HG03520 (cell line): ENCODE measurements around the gene TRIM37.
"Not testable (repeated sequence)": the region's sequence is repeated elsewhere in the genome, so short reads cannot be mapped to it uniquely, and the experiment has no call there.

ENCODE experiments used
- ATAC-seq: cut with Tn5 transposase; IDR thresholded peaks from one replicate; pipeline ENCODE4 v1.9.1; 2021; ENCODE audit warnings: mild to moderate bottlenecking, moderate library complexity; ENCODE audit not compliant: unreplicated experiment

Gene TRIM37

DNA sequence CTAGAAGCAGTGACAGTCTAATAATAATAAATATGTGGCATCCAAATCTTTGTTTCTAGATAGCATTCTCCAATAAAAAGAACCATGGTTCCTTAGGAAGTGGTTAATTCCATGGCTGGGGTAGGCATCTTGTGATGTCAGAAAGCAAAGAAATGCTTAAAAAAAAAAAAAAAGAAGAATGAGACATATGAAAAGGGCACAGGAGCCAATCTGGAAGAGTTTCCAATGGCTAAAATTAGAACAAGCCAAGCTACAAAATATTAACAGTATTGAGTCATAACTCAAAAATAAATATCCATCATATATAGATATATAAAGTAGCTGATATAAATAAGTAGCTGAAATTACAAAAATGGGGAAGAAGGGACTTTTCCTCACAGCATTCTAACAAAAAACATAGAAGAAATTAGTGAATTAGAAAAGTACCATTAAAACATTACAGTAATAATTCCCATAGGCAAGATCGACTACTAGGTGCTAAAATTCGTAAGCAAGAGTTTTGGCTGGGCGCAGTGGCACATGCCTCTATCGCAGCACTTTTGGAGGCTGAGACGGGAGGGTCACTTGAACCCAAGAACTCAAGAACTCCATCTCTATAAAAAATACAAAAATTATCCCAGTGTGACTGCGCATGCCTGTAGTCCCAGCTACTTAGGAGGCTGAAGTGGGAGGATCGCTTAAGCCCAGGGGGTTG is 111.3 kb downstream of the TRIM37 start:
- ATAC-seq = no peak

DNA sequence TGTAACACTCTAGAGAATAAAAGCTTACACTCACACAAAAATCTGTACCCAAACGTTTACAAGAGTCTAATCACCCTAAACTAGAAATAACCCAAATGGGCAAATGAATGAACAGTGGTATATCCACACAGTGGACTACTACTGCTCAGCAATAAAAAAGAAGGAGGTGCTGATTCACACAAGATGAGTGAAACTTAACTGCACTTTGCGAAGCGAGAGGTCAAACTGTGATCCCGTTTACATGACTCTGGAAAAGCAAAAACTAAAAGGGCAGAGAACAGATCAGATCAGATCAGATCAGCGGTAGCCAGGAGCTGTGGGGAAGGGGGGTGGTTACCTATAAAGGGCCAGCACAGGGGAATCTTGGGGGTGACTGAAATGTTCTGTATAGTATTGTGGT is 113.4 kb downstream of the TRIM37 start:
- ATAC-seq = no peak

DNA sequence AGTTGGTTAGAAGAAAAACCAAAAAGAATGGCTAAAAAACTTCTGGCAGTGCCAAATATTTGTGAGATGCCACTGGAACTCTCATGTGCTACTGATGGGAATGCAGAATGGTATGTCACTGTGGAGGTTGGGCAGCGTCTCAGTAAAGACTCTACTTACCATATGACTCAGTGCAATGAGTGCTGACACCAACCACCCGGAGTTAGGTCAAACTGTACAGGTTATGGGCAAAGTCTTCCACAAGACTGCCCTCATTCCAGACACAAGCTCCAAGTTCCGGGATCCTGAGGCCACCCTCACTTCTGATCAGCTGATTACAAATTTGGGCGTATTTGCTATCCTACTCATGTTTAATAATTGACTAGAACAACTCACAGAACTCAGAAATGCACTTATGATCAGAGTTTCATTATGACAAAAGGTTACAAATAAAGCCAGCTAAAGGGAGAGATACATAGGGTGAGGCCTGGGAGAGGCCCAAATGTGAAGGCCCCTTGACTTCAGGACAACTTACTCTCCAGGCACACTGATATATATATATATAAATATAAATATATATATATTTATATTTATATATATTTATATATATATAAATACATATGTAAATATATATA is 114.9 kb downstream of the TRIM37 start:
- no peak for ATAC-seq

DNA sequence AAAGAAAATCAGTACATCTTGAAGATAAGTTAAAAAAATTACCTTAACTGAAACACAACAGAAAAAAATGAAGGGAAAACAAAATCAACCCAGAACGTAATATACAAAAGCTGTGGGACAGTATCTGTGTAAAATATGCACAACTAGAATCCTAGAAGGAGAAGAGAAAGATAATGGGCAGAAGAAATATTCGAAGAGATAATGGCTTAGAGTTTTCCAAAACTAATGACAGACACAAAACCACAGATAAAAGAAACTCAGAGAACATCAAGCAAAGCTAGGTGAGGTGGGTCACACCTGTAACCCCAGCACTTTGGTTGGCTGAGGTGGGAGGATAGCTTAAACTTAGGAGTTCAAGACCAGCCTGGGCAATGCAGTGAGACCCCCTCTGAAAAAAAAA is 117.1 kb downstream of the TRIM37 start:
- ATAC-seq = no peak

DNA sequence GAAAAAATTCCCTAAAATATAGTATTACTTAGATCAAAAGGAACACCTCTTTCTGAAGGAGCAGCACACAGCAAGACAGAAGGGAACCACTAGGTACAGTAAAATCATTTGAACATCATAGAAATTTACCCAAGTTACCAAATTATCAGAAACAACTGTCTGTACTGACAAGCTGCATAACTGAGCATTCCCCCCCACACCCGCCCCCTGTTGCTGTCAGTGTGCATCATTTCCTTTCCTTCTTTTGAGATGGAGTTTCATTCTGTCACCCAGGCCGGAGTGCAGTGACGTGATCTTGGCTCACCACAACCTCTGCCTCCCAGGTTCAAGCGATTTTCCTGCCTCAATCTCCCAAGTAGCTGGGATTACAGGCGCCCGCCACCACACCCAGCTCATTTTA is 120.7 kb downstream of the TRIM37 start:
- no peak for ATAC-seq

DNA sequence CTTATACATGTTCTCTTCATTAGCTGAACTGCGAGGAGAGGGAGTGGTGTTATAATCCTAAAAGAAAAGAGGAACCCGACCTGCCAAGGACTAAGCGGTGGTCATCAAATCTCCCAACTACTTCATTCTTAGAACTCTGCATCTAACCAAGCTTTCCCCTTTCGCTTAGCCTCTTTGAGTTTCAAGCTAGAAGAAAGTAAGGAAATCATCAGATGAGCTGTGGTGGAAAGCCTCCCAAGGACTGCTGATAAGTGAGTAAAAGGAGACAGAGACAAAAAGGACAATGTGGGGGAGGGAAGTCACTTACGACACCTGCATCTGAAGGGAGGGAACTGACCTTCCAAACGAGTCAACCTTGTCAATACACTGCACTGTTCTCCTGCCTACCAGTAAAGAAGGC is 121.3 kb downstream of the TRIM37 start:
- no peak for ATAC-seq

DNA sequence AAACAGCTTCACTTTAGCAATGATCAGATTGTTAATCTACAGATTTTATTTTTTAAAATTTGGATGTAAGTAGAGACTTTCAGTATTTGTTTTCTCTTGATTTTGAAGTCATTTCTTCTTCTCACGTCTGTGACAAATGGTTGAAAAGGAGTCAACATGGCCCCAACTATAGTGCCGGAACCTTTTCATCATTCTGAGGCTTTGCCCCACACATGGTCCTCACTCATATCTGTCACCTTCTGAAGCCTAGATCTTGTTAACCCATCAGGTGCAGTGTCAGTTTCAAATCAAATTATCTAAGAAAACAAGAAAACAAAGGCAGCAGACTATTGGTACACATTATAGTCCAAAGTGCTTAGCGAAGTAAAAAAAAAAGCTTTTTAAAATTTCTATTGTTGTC is 124.1 kb downstream of the TRIM37 start:
- ATAC-seq = no peak

DNA sequence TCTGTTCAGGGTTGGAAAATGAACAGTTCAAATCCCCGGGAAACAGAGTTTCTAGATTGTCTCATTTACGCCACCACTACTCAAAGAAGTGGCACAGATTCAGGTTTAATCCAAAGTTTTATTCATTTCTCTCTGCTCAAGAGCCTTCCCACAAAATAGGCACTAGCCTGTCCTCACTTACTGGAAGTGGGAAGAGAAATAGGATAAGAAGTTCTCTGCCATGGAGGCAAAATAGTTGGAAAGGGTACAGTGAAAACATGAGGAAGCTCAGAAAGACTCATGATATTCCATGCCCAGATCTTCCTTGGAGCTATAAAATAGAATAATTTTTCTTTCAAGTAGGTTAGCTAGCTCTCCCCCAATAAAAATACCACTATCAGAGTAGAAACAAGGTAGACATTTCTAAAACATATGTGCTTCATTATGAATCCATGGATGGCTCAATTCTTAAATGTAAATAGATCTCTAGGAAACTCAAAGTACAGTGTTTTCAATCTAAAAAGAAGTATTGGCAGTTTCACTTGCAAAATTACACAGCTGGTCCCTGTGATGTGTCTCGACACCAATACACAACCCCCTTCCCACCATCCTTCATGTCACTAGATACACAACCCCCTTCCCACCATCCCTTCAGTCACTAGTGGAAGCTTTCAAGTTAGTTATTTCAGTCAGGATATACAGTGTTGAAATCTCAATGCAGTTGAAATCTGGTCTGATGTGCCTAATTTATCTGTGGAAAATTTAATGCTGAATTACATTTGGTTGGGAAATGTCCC is 125.8 kb downstream of the TRIM37 start:
- ATAC-seq = no peak

DNA sequence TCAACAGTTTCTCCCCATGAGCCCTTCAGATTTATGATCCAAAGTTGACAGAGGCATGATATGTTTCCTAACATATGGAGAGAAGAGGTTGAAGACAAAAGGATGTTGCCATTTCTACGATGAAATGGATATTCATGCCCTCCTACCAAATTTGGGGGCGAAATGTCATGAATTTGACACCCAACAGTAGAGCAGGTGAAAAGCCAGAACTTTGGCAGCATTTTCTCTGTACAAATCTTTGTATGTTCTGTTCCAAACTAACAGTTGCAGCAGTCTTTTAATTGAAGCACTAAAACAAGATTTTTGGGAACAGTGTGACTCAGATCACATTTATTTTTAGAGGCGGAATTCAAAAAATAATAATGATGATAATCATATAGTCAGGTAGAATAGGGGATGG is 130.1 kb downstream of the TRIM37 start:
- no peak for ATAC-seq

DNA sequence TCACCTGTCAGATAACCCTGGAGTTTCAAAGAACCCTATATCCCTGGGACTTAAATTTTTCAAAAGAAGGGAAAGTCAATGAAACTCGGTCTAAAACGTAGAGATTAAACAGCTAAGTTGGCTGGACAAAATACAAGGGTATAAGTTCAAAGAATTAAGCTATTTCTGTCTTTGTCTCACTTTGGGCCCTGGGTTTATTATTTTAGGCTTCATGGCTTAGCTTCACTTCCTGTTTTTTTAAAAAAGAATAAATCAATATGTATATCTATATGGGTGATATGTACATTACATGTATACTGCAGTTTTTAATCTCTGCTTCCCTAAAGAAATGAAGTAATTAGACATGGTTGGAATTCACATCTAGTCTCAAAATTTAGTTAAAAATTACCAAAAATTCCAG is 132.3 kb downstream of the TRIM37 start:
- no peak for ATAC-seq

DNA sequence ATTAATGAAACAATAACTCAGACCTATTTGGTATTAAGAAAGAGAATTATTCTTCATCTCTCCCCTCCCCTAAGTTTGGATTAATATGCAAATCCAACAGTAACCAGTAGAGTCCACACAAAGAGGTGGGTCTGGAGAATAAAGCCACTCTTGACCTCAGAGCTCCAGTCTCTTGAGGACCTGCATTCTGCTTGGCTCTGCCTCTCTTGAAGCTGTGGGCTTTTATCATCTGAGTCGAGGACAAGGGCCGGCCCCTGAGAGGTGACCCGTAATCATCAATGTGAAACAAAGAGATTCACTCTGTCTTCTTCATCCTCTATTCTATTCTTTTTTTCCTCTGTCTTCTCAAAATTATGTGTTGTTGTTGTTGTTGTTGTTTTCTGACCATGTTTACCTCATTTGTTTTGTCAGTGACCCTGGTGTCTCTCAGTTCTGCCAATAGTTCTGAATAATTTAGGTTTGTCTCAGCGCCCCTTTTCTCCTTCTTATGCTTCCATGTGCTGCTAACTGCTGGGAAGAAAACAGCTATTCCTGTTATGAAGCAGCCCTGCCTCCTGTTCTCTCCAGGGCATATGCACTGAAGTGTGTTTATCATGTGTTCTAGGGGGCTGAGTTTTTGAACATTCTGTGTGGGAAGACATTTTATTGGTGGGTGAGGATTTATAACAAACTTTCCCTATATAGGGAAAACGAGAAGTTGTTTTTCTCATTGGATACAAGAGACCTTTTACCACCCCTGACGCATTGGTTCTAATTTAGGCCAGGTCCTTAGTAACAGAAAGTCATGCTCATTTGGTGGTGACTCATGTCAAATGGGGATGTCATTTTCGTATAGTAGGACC is 135.8 kb downstream of the TRIM37 start:
- no peak for ATAC-seq

DNA sequence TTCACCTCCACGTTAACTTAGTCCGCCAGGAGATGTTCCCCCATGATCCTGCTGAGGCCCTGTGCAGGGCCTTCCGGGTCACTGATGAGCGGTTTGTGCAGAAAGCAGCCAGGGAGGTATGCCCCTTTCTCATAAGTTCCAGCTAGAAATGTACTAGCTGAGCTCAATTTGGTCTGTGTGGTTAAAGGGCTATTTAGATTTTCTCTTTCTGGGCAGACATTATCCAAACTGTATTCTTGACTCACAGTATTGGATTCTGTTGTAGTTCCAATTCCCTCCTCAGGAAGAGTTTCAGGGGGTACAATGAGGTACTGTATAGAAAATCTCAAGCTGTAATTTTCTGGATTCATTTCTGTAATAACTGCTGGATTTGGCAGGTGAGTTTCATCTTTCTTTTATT is 137.1 kb downstream of the TRIM37 start:
- ATAC-seq = no peak

DNA sequence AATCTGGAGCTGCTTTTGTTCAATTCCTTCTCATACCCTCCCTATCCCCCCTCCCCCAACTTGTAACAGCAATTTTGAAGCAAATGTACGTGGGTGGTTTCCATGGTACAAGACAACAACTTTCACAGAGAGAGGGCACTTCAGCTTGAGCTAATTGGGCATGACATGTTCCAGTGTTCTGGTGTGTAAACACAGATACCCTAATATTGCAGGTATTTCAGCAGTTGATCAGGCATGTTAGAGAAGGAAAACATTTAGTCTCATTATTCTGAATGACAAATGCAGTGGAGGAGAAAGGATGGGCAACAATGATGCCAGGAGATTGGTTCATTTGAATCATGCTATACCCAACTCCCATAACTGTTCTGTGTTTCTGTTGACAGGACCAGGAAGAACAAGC is 137.5 kb downstream of the TRIM37 start:
- no peak for ATAC-seq

DNA sequence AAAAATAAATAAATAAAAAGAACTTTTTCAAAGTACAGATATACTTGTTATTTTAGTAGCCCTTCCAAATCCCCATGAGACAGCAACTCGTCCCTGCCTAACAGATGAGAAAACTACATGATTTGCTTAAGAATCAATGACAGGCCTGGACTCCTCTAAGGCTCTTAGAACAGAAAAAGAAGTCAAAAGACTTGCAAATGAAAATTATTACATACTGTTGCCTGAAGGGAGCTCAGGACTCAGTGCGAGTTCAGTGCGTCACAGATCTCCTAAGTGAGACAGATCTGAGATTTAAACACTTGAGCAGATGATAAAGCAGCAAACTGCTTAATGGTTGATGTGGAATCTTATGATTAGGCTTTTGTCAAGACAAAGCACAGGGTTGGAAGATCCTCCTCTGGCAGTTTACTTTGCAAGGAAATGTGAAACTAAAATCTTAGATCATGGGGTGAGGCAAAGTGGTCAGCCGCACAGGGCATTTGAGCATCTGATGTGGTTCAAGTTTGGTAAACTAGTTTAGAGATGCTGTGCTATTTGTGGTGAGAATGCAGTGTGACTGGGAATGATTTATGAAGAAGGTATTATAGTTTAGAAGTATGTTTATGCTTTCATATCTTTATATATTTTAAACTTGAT is 138.1 kb downstream of the TRIM37 start:
- ATAC-seq = no peak

DNA sequence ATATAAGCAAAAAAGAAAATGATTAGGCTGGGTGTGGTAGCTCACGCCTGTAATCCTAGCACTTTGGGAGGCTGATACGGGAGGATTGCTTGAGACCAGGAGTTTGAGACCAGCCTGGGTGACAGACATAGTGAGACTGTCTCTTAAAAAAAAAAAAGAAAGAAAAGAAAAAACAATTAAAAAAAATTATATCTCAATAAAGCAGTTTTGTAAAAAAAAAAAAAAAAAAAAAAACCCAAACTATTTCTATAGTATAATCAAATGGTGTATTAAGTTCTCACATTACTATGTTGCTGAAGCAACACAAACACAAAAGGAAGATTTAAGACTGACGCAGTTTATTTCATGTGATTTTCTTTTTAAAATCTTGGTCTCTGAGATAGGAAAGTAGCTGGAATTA is 140.5 kb downstream of the TRIM37 start:
- ATAC-seq = no peak

DNA sequence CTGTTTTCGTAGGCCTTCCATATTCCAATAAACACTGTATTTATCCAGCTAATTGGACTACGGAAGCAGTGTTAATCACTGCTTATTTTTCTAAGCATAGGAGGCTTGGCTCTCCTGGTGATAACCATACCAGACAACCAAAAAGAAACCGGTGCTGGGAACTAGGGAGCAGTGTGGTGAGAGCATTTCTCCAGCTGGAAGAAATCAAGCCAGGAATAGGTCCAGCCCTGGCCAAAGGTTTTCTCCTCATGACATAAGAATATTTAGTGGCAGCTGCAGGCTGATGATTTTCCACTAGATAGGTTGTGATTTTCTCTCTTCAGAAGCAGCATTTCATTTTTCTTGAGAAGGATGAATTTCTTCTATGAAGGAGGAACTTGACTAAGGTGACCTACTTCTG is 141.5 kb downstream of the TRIM37 start:
- ATAC-seq = no peak

DNA sequence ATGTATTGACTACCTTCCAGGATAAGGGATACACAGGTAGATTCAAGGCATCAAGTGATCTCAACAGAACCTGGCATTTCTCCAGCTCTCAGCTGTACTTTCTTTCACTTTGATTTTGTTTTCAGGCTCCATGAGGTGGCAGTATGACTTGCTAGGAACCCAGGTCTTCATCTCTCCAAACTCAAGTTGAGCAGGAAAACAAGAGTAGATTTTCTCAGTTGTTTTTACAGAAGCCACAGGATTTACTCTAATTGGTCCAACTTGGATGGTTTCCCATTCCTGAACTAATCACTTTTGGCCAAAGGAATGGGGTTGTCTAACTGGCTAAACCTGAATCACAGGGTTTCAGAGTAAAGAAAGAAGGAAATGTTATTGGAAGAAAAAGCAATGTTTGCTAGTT is 146.6 kb downstream of the TRIM37 start:
- ATAC-seq = no peak

DNA sequence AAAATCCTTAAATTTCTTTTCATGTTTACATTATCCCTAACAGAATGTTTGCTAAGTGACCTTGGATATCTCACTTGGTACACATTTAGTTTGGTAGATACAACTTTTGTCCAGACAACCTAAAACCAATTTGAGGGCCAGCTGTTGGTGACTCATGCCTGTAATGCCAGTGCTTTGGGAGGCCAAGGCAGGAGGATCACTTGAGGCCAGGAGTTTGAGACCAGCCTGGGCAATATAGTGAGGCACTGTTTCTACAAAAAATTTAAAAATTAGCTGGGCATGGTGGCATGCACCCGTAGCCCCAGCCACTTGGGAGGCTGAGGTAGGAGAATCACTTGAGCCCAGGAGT is 149.0 kb downstream of the TRIM37 start:
- not testable (repeated sequence) for ATAC-seq

DNA sequence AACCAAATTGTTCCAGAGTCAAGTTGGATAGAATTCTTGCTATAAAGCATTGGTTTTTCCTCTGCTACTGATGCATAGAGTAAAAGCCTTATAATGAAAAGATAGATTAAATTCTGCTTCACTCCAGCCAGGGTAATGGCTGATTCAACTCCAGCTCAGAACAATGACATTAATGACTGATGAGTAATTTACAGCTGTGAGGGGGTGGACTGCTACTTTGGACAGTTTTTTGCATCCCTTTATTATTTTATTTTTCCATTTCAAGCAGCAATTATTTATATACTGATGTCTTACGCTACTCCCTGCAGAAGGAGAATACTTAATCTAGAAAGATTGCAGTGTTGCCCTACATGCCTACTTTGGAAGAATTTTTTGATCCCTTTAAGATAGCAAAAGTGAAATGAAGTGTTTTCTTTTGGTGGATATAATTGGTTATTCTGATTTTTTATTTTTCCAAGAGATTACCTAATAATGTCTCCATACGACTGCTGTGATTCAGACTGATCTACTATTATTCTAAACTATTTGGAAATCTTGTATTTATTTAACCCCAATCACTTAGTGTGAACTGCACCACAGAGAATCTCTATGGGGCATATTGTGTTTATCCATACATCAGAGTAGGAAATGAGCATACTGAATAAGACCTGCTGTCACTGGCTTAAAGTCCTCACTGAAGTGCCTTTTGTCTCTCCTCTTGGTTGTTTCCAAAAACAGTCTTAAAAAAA is 149.5 kb downstream of the TRIM37 start:
- no peak for ATAC-seq

DNA sequence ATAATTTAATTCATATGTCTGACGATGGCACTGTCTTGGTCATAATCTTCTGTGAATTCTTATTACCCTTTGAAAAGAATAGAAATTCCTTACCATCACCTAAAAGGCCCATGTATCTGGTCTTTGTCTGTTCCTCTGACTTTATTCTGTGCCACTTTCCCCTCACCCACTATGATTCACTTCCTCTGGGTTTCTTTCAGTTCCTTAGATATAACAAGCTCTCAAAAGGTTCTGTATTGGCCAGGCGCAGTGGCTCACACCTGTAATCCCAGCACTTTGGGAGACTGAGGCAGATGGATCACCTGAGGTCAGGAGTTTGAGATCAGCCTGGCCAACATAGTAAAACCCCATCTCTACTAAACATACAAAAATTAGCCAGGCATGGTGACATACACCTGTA is 152.3 kb downstream of the TRIM37 start:
- ATAC-seq = not testable (repeated sequence)
